K562 (cell line): ENCODE results near the gene NALF2. TPM values are rescaled to one million over a fixed set of nuclear protein-coding genes. Genes with fewer than 3 reads are reported as not detected.

Source experiments
- ATAC-seq: fragments of 200-7000 bp; cut with Tn5 transposase; 3 replicates; pipeline ENCODE4 v1.9.1; 2020; ENCODE audit warnings: moderate library complexity
- BruUV-seq: library from RNA; stranded (reverse); fragments of 400-500 nt; replicated peaks from 2 replicates; lab custom pipeline; 2021; lab: Mats Ljungman, UMichigan
- CTCF ChIA-PET: fragments of 300-600 bp; formaldehyde crosslinking; extraction: SDS; loops from one replicate; lab custom pipeline; 2021; ENCODE audit warnings: low intra/inter-chr PET ratio; lab: Yijun Ruan, JAX
- POLR2A ChIA-PET: fragments of 300-600, 350-650 bp; sonication (Branson Sonifier 250); formaldehyde crosslinking; extraction: SDS; loops from one replicate; lab custom pipeline; 2021; ENCODE audit warnings: antibody characterized with exemption, inconsistent platforms; lab: Yijun Ruan, JAX
- DNase-seq, 4 experiments: peaks; one replicate each; pipeline versions ENCODE4 v3.0.0 to v3.0.0-alpha.2; 2011 to 2018; ENCODE audit warnings: low spot score in 3 of 4, mixed read lengths in 3 of 4; ENCODE audit errors: extremely low read depth in 1 of 4
- FAIRE-seq: peaks from 2 replicates; lab custom pipeline; 2011; peaks lifted over from hg19 to GRCh38; lab: Jason Lieb, UNC
- H2AFZ ChIP-seq: 2 replicates; pipeline ENCODE4 v1.6.0; 2011; ENCODE audit warnings: low read depth, low read length, control low read depth, inconsistent platforms
- H3K27ac ChIP-seq: fragments of 200-600 bp; 3 replicates; pipeline ENCODE4 v1.8.0; 2011; ENCODE audit warnings: low read depth, mild to moderate bottlenecking, control low read depth, inconsistent platforms, low read length, moderate library complexity, mixed read lengths; ENCODE audit errors: extremely low read depth
- H3K27me3 ChIP-seq, 2 experiments: fragments of 300-600 bp in 1 of 2; 2 replicates in 1 of 2; 3 replicates in 1 of 2; pipeline versions ENCODE4 v1.6.0 to v1.8.0; 2011; ENCODE audit warnings: inconsistent platforms in 2 of 2, low read length in 2 of 2, mild to moderate bottlenecking in 1 of 2, mixed read lengths in 1 of 2, moderate library complexity in 1 of 2; ENCODE audit not compliant: control insufficient read depth in 2 of 2, insufficient read depth in 2 of 2
- H3K36me3 ChIP-seq: fragments of 300-600 bp; 3 replicates; pipeline ENCODE4 v1.8.0; 2011; ENCODE audit warnings: mild to moderate bottlenecking, low read length, inconsistent platforms; ENCODE audit not compliant: control insufficient read depth, insufficient read depth
- H3K4me1 ChIP-seq, 2 experiments: fragments of 200-600 bp in 1 of 2; replicated peaks in 1 of 2; 2 replicates in 1 of 2; 3 replicates in 1 of 2; pipeline versions ENCODE4 v1.5.1 to v1.8.0; 2011; ENCODE audit warnings: inconsistent platforms in 2 of 2, low read length in 2 of 2, mild to moderate bottlenecking in 1 of 2, mixed read lengths in 1 of 2, moderate library complexity in 1 of 2; ENCODE audit not compliant: control insufficient read depth in 2 of 2, insufficient read depth in 2 of 2
- H3K4me2 ChIP-seq: 2 replicates; pipeline ENCODE4 v1.6.1; 2011; ENCODE audit warnings: low read length, control low read depth, inconsistent platforms, mixed read lengths; ENCODE audit not compliant: insufficient read depth
- H3K4me3 ChIP-seq: fragments of 200-600 bp; sonication (generic), shearing (Covaris generic); 2 replicates; pipeline ENCODE4 v1.5.1; 2016; ENCODE audit warnings: control low read depth, inconsistent platforms
- H3K79me2 ChIP-seq: fragments of 200-600 bp; 3 replicates; pipeline ENCODE4 v1.8.0; 2011; ENCODE audit warnings: low read length, inconsistent platforms; ENCODE audit not compliant: control insufficient read depth, insufficient read depth
- H3K9ac ChIP-seq, 2 experiments: 2 replicates each; pipeline versions ENCODE4 v1.6.0 to v1.6.1; 2011; ENCODE audit warnings: low read depth in 2 of 2, low read length in 2 of 2, control low read depth in 1 of 2, inconsistent platforms in 1 of 2, mild to moderate bottlenecking in 1 of 2, mixed read lengths in 1 of 2; ENCODE audit not compliant: insufficient read depth in 1 of 2
- H3K9me1 ChIP-seq: one replicate; pipeline ENCODE4 v1.6.0; 2011; ENCODE audit warnings: inconsistent platforms, mild to moderate bottlenecking, low read length, moderate library complexity; ENCODE audit not compliant: control insufficient read depth, insufficient read depth
- H3K9me3 ChIP-seq: replicated peaks from 2 replicates; pipeline ENCODE4 v1.5.1; 2011; ENCODE audit warnings: low read depth, low read length, inconsistent platforms; ENCODE audit not compliant: control insufficient read depth, insufficient read depth
- H4K20me1 ChIP-seq: replicated peaks from 2 replicates; pipeline ENCODE4 v1.6.1; 2011; ENCODE audit warnings: low read length, inconsistent platforms, mixed read lengths; ENCODE audit not compliant: control insufficient read depth, insufficient read depth
- ARHGAP35 ChIP-seq: fragments of 450-650 bp; IDR thresholded peaks from 2 replicates; pipeline ENCODE4 v1.6.1; 2018; ENCODE audit not compliant: partially characterized antibody
- CREB1 ChIP-seq, 2 experiments: sonication (generic) in 1 of 2; formaldehyde crosslinking in 1 of 2; IDR thresholded peaks; 2 replicates each; pipeline versions ENCODE4 v1.6.1 to v1.8.0; 2012 to 2022; ENCODE audit warnings: inconsistent platforms in 1 of 2, mild to moderate bottlenecking in 1 of 2, missing genetic modification reagents in 1 of 2, moderate library complexity in 1 of 2
- MCM5 ChIP-seq: fragments of 450-650 bp; IDR thresholded peaks from 2 replicates; pipeline ENCODE4 v1.6.1; 2016; ENCODE audit warnings: low read depth
- MCM7 ChIP-seq, 2 experiments: fragments of 450-650 bp; IDR thresholded peaks; 2 replicates each; pipeline ENCODE4 v1.6.1; 2016 to 2018
- MTA3 ChIP-seq: fragments of 450-650 bp; formaldehyde crosslinking; IDR thresholded peaks from 2 replicates; pipeline ENCODE4 v1.6.1; 2017; ENCODE audit warnings: mild to moderate bottlenecking, borderline replicate concordance
- MYBL2 ChIP-seq, 2 experiments: fragments of 450-650 bp in 1 of 2; sonication (generic) in 1 of 2; formaldehyde crosslinking in 1 of 2; IDR thresholded peaks; 2 replicates each; pipeline versions ENCODE4 v1.6.1 to v1.8.1; 2017 to 2022; ENCODE audit warnings: borderline replicate concordance in 1 of 2, inconsistent platforms in 1 of 2, low read depth in 1 of 2, mild to moderate bottlenecking in 1 of 2, missing genetic modification reagents in 1 of 2, moderate library complexity in 1 of 2
- NFRKB ChIP-seq: fragments of 450-650 bp; IDR thresholded peaks from 2 replicates; pipeline ENCODE4 v1.6.1; 2016; ENCODE audit warnings: low read depth
- PYGO2 ChIP-seq: fragments of 450-650 bp; IDR thresholded peaks from 2 replicates; pipeline ENCODE4 v1.6.1; 2016; ENCODE audit warnings: mild to moderate bottlenecking, missing genetic modification characterization, moderate library complexity, missing compliant biosample characterization
- RBFOX2 ChIP-seq: fragments of 200-400 bp; formaldehyde crosslinking; IDR thresholded peaks from 2 replicates; pipeline ENCODE4 v1.6.1; 2017; ENCODE audit warnings: low read depth, mild to moderate bottlenecking, low read length, moderate library complexity
- SRSF1 ChIP-seq: fragments of 200-400 bp; formaldehyde crosslinking; IDR thresholded peaks from 2 replicates; pipeline ENCODE4 v1.6.1; 2017; ENCODE audit warnings: mild to moderate bottlenecking, low read depth, low read length, moderate library complexity
- TFE3 ChIP-seq: fragments of 450-650 bp; formaldehyde crosslinking; IDR thresholded peaks from 2 replicates; pipeline ENCODE4 v1.4.0; 2020; ENCODE audit warnings: mild to moderate bottlenecking, mixed read lengths
- ZBTB12 ChIP-seq: fragments of 250-450 bp; sonication (Bioruptor Pico); IDR thresholded peaks from 2 replicates; pipeline ENCODE4 v1.4.0; 2020
- ZNF551 ChIP-seq: fragments of 250-450 bp; sonication (Bioruptor Pico); IDR thresholded peaks from 2 replicates; pipeline ENCODE4 v1.5.0; 2021; ENCODE audit warnings: mild to moderate bottlenecking, moderate library complexity
- ZNF57 ChIP-seq: fragments of 450-650 bp; formaldehyde crosslinking; IDR thresholded peaks from 2 replicates; pipeline ENCODE4 v1.4.0; 2020; ENCODE audit warnings: mild to moderate bottlenecking, moderate library complexity
- ZNF586 ChIP-seq: fragments of 450-650 bp; formaldehyde crosslinking; conservative IDR thresholded peaks from 2 replicates; pipeline ENCODE4 v1.4.0; 2020; ENCODE audit warnings: mild to moderate bottlenecking, moderate library complexity
- WGBS: fragments of 100-300 bp; shearing (Covaris generic); methylation state at CpG from one replicate; pipeline ENCODE4 v1.1.6; 2016; ENCODE audit warnings: low coverage, mixed read lengths; ENCODE audit not compliant: insufficient coverage; ENCODE audit errors: missing lambda C conversion rate; 5-methylcytosine and 5-hydroxymethylcytosine counted together
- in situ Hi-C: fragments of 300-500 bp; cut with MboI; formaldehyde crosslinking; loops from 4 replicates; pipeline ENCODE4 v1.15.0; 2018; ENCODE audit warnings: inconsistent platforms, mixed read lengths
- intact Hi-C: fragments of 100-400 bp; cut with micrococcal nuclease; formaldehyde crosslinking; loops from 2 replicates; pipeline ENCODE4 v1.14.2; 2022
- polyA plus RNA-seq, 8 experiments: library from polyadenylated mRNA; depleted of rRNA in 4 of 8; stranded (reverse) in 5 of 8; unstranded in 3 of 8; fragments of >200 nt; fragmentation: Nextera tagmentation in 2 of 8; fragmentation: Illumina TruSeq in 1 of 8; extraction: Ambion mirVana in 2 of 8; extraction: Trizol in 1 of 8; gene quantifications; 2 replicates each; pipeline versions ENCODE4 v1.2.1 to v1.2.3, GENCODE V29; 2011 to 2014; ENCODE audit warnings: inconsistent platforms in 1 of 8, missing spikeins in 1 of 8
- total RNA-seq, 7 experiments: library from RNA; depleted of rRNA in 6 of 7; stranded (reverse); fragments of >200 nt in 6 of 7; fragmentation: Illumina TruSeq in 2 of 7; extraction: Trizol in 2 of 7; gene quantifications; 2 replicates each; pipeline versions ENCODE4 v1.2.1 to v1.2.3, GENCODE V29; 2011 to 2021; ENCODE audit warnings: low replicate concordance in 1 of 7
- TF ChIP-seq, protein P1 (sequence below), 2 experiments: fragments of 450-650 bp in 1 of 2; sonication (generic) in 1 of 2; formaldehyde crosslinking in 1 of 2; IDR thresholded peaks in 1 of 2; conservative IDR thresholded peaks in 1 of 2; 2 replicates each; pipeline versions ENCODE4 v1.6.1 to v1.8.1; 2016 to 2023; ENCODE audit warnings: mild to moderate bottlenecking in 2 of 2, moderate library complexity in 2 of 2, inconsistent platforms in 1 of 2, missing genetic modification reagents in 1 of 2
- TF ChIP-seq, protein P2 (sequence below): fragments of 250-450 bp; sonication (Bioruptor Pico); IDR thresholded peaks from 2 replicates; pipeline ENCODE4 v1.8.0; 2022; ENCODE audit warnings: moderate library complexity, mild to moderate bottlenecking, inconsistent platforms

Gene NALF2
- total and polyA plus RNA-seq, 9 of the 15 experiments (the other 6 are each of a cell fraction or from before 2014, with no cell fraction given), result not detected

GRCh38 chrX:69466546-69466945, 37.6 kb upstream of the NALF2 start (continued):
- TF ChIP-seq MCM5 (no peak), ZNF57 (CRISPR knock-in tag) (no peak), ZNF551 (no peak)
- TF ChIP-seq, protein P1, sequence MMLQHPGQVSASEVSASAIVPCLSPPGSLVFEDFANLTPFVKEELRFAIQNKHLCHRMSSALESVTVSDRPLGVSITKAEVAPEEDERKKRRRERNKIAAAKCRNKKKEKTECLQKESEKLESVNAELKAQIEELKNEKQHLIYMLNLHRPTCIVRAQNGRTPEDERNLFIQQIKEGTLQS (IDR thresholded peaks at IDR 0.05), result no peak
- TF ChIP-seq, protein P1 (CRISPR knock-in tag; conservative IDR thresholded peaks at IDR 0.05), result no peak

DNA sequence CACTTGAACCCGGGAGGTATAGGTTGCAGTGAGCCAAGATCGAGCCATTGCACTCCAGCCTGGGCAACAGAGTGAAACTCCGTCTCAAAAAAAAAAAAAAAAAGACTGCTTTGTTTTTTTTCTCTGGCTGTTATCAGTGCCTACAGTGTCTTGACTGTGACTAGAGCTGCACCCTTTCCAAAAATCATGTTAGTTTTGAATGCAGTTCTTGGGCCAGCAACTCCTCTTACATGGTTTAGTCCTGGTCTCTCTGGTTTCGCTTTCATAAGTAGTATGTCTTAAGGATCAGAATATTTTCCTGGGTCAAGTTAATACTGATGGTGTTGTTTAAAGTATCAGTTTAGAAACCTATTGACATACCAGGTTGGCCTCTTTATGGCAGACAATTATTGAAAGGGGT, 34.2 kb upstream of the NALF2 start:
- 0% methylated on average over 1 of the region's 4 CpGs for WGBS
- Histone ChIP-seq H3K79me2 (no peaks in the 10 kb centered on the region), H2AFZ (no peak overlapping the region), H3K27ac (no peak overlapping the region), H3K27me3 (no peaks in the 10 kb centered on the region; a peak in 1 of 5 replicates), H4K20me1 (no peaks in the 10 kb centered on the region), H3K36me3 (no peaks in the 10 kb centered on the region), H3K9me1 (no peaks in the 10 kb centered on the region), H3K9ac (no peak overlapping the region), H3K4me2 (no peak overlapping the region)
- no TSS peak for BruUV-seq
- in situ Hi-C loops, result no loop called here
- CTCF ChIA-PET, result no interaction called here
- no peak for FAIRE-seq
- TF ChIP-seq, protein P2, sequence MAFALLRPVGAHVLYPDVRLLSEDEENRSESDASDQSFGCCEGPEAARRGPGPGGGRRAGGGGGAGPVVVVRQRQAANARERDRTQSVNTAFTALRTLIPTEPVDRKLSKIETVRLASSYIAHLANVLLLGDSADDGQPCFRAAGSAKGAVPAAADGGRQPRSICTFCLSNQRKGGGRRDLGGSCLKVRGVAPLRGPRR, result no peak
- TF ChIP-seq SRSF1 (no peak), NFRKB (no peak), CREB1 (IDR thresholded peaks at IDR 0.05) (no peak), CREB1 (CRISPR knock-in tag; IDR thresholded peaks at IDR 0.05) (no peak), MTA3 (no peak), MYBL2 (IDR thresholded peaks at IDR 0.05; ENCODE audit: low read depth) (no peak), MYBL2 (CRISPR knock-in tag; IDR thresholded peaks at IDR 0.05; ENCODE audit: borderline replicate concordance) (no peak), ZBTB12 (CRISPR knock-in tag) (no peak), RBFOX2 (no peak), TFE3 (no peak), ARHGAP35 (no peak), ZNF586 (CRISPR knock-in tag) (no peak), PYGO2 (tag) (no peak), MCM7 (IDR thresholded peaks at IDR 0.05) (no peak)
- TF ChIP-seq, all 486 proteins: peak for 0
- POLR2A ChIA-PET, result interaction anchor here (0.6 kb wide), 1 partner anchor 715 kb away, joined by 3 read pairs; no protein-coding TSS in a partner anchor
- ATAC-seq (no peak), DNase-seq (no peak)
- Histone ChIP-seq H3K9me3 (no peaks in the 10 kb centered on the region), H3K4me1 (no peaks in the 10 kb centered on the region), H3K4me3 (no peak overlapping the region)
- intact Hi-C loops, result no loop called here
